K562 (cell line): Measurements from ENCODE around the gene DIP2B. TPM values are rescaled to one million over a fixed set of nuclear protein-coding genes. Genes with fewer than 3 reads are reported as not detected.

Experiments
- ATAC-seq: fragments of 200-7000 bp; cut with Tn5 transposase; 3 replicates; pipeline ENCODE4 v1.9.1; 2020; ENCODE audit warnings: moderate library complexity
- BruUV-seq: library from RNA; stranded (reverse); fragments of 400-500 nt; replicated peaks from 2 replicates; lab custom pipeline; 2021; lab: Mats Ljungman, UMichigan
- CTCF ChIA-PET: fragments of 300-600 bp; formaldehyde crosslinking; extraction: SDS; loops from one replicate; lab custom pipeline; 2021; ENCODE audit warnings: low intra/inter-chr PET ratio; lab: Yijun Ruan, JAX
- POLR2A ChIA-PET: fragments of 300-600, 350-650 bp; sonication (Branson Sonifier 250); formaldehyde crosslinking; extraction: SDS; loops from one replicate; lab custom pipeline; 2021; ENCODE audit warnings: antibody characterized with exemption, inconsistent platforms; lab: Yijun Ruan, JAX
- DNase-seq, 4 experiments: peaks; one replicate each; pipeline versions ENCODE4 v3.0.0 to v3.0.0-alpha.2; 2011 to 2018; ENCODE audit warnings: low spot score in 3 of 4, mixed read lengths in 3 of 4; ENCODE audit errors: extremely low read depth in 1 of 4
- FAIRE-seq: peaks from 2 replicates; lab custom pipeline; 2011; peaks lifted over from hg19 to GRCh38; lab: Jason Lieb, UNC
- H2AFZ ChIP-seq: 2 replicates; pipeline ENCODE4 v1.6.0; 2011; ENCODE audit warnings: low read depth, low read length, control low read depth, inconsistent platforms
- H3K27ac ChIP-seq: fragments of 200-600 bp; 3 replicates; pipeline ENCODE4 v1.8.0; 2011; ENCODE audit warnings: low read depth, mild to moderate bottlenecking, control low read depth, inconsistent platforms, low read length, moderate library complexity, mixed read lengths; ENCODE audit errors: extremely low read depth
- H3K27me3 ChIP-seq, 2 experiments: fragments of 300-600 bp in 1 of 2; 2 replicates in 1 of 2; 3 replicates in 1 of 2; pipeline versions ENCODE4 v1.6.0 to v1.8.0; 2011; ENCODE audit warnings: inconsistent platforms in 2 of 2, low read length in 2 of 2, mild to moderate bottlenecking in 1 of 2, mixed read lengths in 1 of 2, moderate library complexity in 1 of 2; ENCODE audit not compliant: control insufficient read depth in 2 of 2, insufficient read depth in 2 of 2
- H3K36me3 ChIP-seq: fragments of 300-600 bp; 3 replicates; pipeline ENCODE4 v1.8.0; 2011; ENCODE audit warnings: mild to moderate bottlenecking, low read length, inconsistent platforms; ENCODE audit not compliant: control insufficient read depth, insufficient read depth
- H3K4me1 ChIP-seq, 2 experiments: fragments of 200-600 bp in 1 of 2; replicated peaks in 1 of 2; 2 replicates in 1 of 2; 3 replicates in 1 of 2; pipeline versions ENCODE4 v1.5.1 to v1.8.0; 2011; ENCODE audit warnings: inconsistent platforms in 2 of 2, low read length in 2 of 2, mild to moderate bottlenecking in 1 of 2, mixed read lengths in 1 of 2, moderate library complexity in 1 of 2; ENCODE audit not compliant: control insufficient read depth in 2 of 2, insufficient read depth in 2 of 2
- H3K4me2 ChIP-seq: 2 replicates; pipeline ENCODE4 v1.6.1; 2011; ENCODE audit warnings: low read length, control low read depth, inconsistent platforms, mixed read lengths; ENCODE audit not compliant: insufficient read depth
- H3K4me3 ChIP-seq: fragments of 200-600 bp; sonication (generic), shearing (Covaris generic); 2 replicates; pipeline ENCODE4 v1.5.1; 2016; ENCODE audit warnings: control low read depth, inconsistent platforms
- H3K79me2 ChIP-seq: fragments of 200-600 bp; 3 replicates; pipeline ENCODE4 v1.8.0; 2011; ENCODE audit warnings: low read length, inconsistent platforms; ENCODE audit not compliant: control insufficient read depth, insufficient read depth
- H3K9ac ChIP-seq, 2 experiments: 2 replicates each; pipeline versions ENCODE4 v1.6.0 to v1.6.1; 2011; ENCODE audit warnings: low read depth in 2 of 2, low read length in 2 of 2, control low read depth in 1 of 2, inconsistent platforms in 1 of 2, mild to moderate bottlenecking in 1 of 2, mixed read lengths in 1 of 2; ENCODE audit not compliant: insufficient read depth in 1 of 2
- H3K9me1 ChIP-seq: one replicate; pipeline ENCODE4 v1.6.0; 2011; ENCODE audit warnings: inconsistent platforms, mild to moderate bottlenecking, low read length, moderate library complexity; ENCODE audit not compliant: control insufficient read depth, insufficient read depth
- H3K9me3 ChIP-seq: replicated peaks from 2 replicates; pipeline ENCODE4 v1.5.1; 2011; ENCODE audit warnings: low read depth, low read length, inconsistent platforms; ENCODE audit not compliant: control insufficient read depth, insufficient read depth
- H4K20me1 ChIP-seq: replicated peaks from 2 replicates; pipeline ENCODE4 v1.6.1; 2011; ENCODE audit warnings: low read length, inconsistent platforms, mixed read lengths; ENCODE audit not compliant: control insufficient read depth, insufficient read depth
- CEBPG ChIP-seq, 3 experiments: fragments of 200-800 bp in 1 of 3; sonication (Bioruptor generic) in 1 of 3; sonication (generic) in 1 of 3; formaldehyde crosslinking in 1 of 3; IDR thresholded peaks in 2 of 3; conservative IDR thresholded peaks in 1 of 3; 2 replicates each; pipeline versions ENCODE4 v1.6.1 to v1.8.0; 2016 to 2022; ENCODE audit warnings: missing compliant biosample characterization in 2 of 3, missing genetic modification characterization in 2 of 3, mild to moderate bottlenecking in 1 of 3, missing genetic modification reagents in 1 of 3
- EZH2 ChIP-seq: IDR thresholded peaks from 2 replicates; pipeline ENCODE4 v1.6.1; 2012; ENCODE audit warnings: low read depth, mild to moderate bottlenecking, inconsistent platforms, low read length, borderline replicate concordance
- MCM2 ChIP-seq: fragments of 450-650 bp; IDR thresholded peaks from 2 replicates; pipeline ENCODE4 v1.6.1; 2017; ENCODE audit warnings: low read depth, mild to moderate bottlenecking
- MTA3 ChIP-seq: fragments of 450-650 bp; formaldehyde crosslinking; IDR thresholded peaks from 2 replicates; pipeline ENCODE4 v1.6.1; 2017; ENCODE audit warnings: mild to moderate bottlenecking, borderline replicate concordance
- POLR2H ChIP-seq: IDR thresholded peaks from 2 replicates; pipeline ENCODE4 v1.6.1; 2016; ENCODE audit warnings: missing genetic modification characterization, low read depth, mild to moderate bottlenecking, control low read depth, missing compliant biosample characterization, moderate library complexity
- ZNF780A ChIP-seq: fragments of 250-450 bp; sonication (Bioruptor Pico); IDR thresholded peaks from 2 replicates; pipeline ENCODE4 v1.5.0; 2021; ENCODE audit warnings: mild to moderate bottlenecking
- WGBS: fragments of 100-300 bp; shearing (Covaris generic); methylation state at CpG from one replicate; pipeline ENCODE4 v1.1.6; 2016; ENCODE audit warnings: low coverage, mixed read lengths; ENCODE audit not compliant: insufficient coverage; ENCODE audit errors: missing lambda C conversion rate; 5-methylcytosine and 5-hydroxymethylcytosine counted together
- in situ Hi-C: fragments of 300-500 bp; cut with MboI; formaldehyde crosslinking; loops from 4 replicates; pipeline ENCODE4 v1.15.0; 2018; ENCODE audit warnings: inconsistent platforms, mixed read lengths
- intact Hi-C: fragments of 100-400 bp; cut with micrococcal nuclease; formaldehyde crosslinking; loops from 2 replicates; pipeline ENCODE4 v1.14.2; 2022
- polyA plus RNA-seq, 8 experiments: library from polyadenylated mRNA; depleted of rRNA in 4 of 8; stranded (reverse) in 5 of 8; unstranded in 3 of 8; fragments of >200 nt; fragmentation: Nextera tagmentation in 2 of 8; fragmentation: Illumina TruSeq in 1 of 8; extraction: Ambion mirVana in 2 of 8; extraction: Trizol in 1 of 8; gene quantifications; 2 replicates each; pipeline versions ENCODE4 v1.2.1 to v1.2.3, GENCODE V29; 2011 to 2014; ENCODE audit warnings: inconsistent platforms in 1 of 8, missing spikeins in 1 of 8
- total RNA-seq, 7 experiments: library from RNA; depleted of rRNA in 6 of 7; stranded (reverse); fragments of >200 nt in 6 of 7; fragmentation: Illumina TruSeq in 2 of 7; extraction: Trizol in 2 of 7; gene quantifications; 2 replicates each; pipeline versions ENCODE4 v1.2.1 to v1.2.3, GENCODE V29; 2011 to 2021; ENCODE audit warnings: low replicate concordance in 1 of 7

DIP2B gene
- total and polyA plus RNA-seq, 9 of the 15 experiments (the other 6 are each of a cell fraction or from before 2014, with no cell fraction given), result 4.6 to 26.1 (median 18.8) TPM

- CTCF ChIA-PET, result no interaction called here
- no TSS peak for BruUV-seq
- no peak overlapping the region for H3K9ac ChIP-seq
- FAIRE-seq, result peak; percentile 6
- no peaks in the 10 kb centered on the region for H3K9me1 ChIP-seq
- H3K9me3 ChIP-seq, result no peaks in the 10 kb centered on the region
- intact Hi-C loops, result no loop called here
- H4K20me1 ChIP-seq, result no peaks in the 10 kb centered on the region
- in situ Hi-C loops, result no loop called here
- TF ChIP-seq MTA3 (no peak), MCM2 (no peak), POLR2H (tag) (no peak), EZH2 (no peak), ZNF780A (CRISPR knock-in tag) (no peak), CEBPG (CRISPR knock-in tag; IDR thresholded peaks at IDR 0.05) (no peak), CEBPG (tag; conservative IDR thresholded peaks at IDR 0.05 in 1 of 2, IDR thresholded peaks at IDR 0.05 in 1 of 2) (no peak)
- TF ChIP-seq, all 486 proteins: peak for 0
- Histone ChIP-seq H3K27ac (no peak overlapping the region), H3K79me2 (no peaks in the 10 kb centered on the region), H3K4me1 (no peaks in the 10 kb centered on the region), H3K4me3 (no peak overlapping the region), H3K36me3 (peaks cover 65% of the 10 kb centered on the region), H3K4me2 (no peak overlapping the region), H2AFZ (no peak overlapping the region), H3K27me3 (no peaks in the 10 kb centered on the region)
- POLR2A ChIA-PET, result interaction anchor here (1.3 to 1.4 kb wide), 2 partner anchors 10 to 14 kb away, joined by 3 read pairs; no protein-coding TSS in a partner anchor
- ATAC-seq (no peak), DNase-seq (no peak)
- 80% methylated on average over 4 of the region's 4 CpGs for WGBS
Observed at GRCh38 chr12:50678650-50679365, 174.0 kb downstream of the DIP2B start.
